ENCODE data around the gene VEGFB. TPM values are rescaled to one million over a fixed set of nuclear protein-coding genes. Genes with fewer than 3 reads are reported as not detected.

VEGFB gene
- total and polyA plus RNA-seq, 2 of the 8 experiments (the other 6 are each of a cell fraction or from before 2014, with no cell fraction given), result 9.3 to 49.6 TPM

DNA sequence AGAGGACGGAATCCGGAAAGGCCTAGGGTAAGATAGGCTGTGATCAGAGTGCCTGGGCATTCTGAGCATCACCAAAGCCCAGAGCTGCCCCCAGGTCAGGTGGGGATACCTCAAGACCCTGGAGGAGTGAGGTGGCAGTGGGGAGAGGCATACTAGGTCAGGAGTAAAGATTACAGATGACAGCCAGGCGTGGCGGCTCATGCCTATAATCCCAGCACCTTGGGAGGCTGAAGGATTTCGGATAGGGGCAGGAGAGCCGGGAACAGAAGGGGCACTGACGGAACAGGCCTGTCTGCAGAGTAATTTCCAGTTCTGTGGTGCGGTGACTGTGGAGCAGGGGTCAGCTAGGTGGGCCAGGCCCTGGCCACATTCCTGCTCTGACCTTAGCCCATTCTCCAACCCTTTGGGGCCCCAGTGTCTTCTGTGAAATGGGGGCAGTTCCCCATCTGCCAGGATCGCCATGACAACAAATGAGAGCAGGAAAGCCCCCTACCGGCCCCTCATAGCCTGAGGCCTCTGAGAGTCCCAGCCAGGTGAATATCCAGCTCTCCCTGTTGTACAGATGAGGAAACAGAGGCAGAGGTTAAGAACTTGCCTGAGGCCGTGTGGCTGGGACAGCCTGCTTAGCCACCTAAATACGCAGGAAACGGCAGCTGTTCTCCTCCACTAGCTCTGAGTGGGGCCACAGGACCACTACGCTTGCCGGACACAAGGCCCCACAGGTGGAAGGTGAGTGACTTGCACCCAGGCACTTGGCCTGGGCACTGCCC is 40.8 kb downstream of the VEGFB start:
- Histone ChIP-seq H2BK5ac (ENCODE audit: low read depth, low read length) (peak overlapping the region; percentile 35; the same call in 1 of the 2 replicates), H3K9ac (replicated peaks in 1 of 4; ENCODE audit: extremely low read depth in 1 of 4, low read depth in 3 of 4, low read length in 3 of 4) (no peak overlapping the region), H4K91ac (replicated peaks; ENCODE audit: insufficient read length, low read length) (no peak overlapping the region), H2BK15ac (ENCODE audit: low read length) (no peak overlapping the region), H3K14ac (ENCODE audit: insufficient read length) (no peak overlapping the region), H2AFZ (ENCODE audit: low read length) (no peak overlapping the region), H3K23me2 (ENCODE audit: low read depth, low read length) (0 out of 2 replicates have a peak, but pooled peaks cover 2% of the 10 kb centered on the region), H3K56ac (replicated peaks; ENCODE audit: insufficient read length, low read depth, low read length) (no peak overlapping the region), H3K36me3 (ENCODE audit: control insufficient read depth in 2 of 4, insufficient read depth in 4 of 4, low read length in 3 of 4) (no peaks in the 10 kb centered on the region; a peak in 1 of 8 replicates), H3K9me3 (ENCODE audit: insufficient read depth in 2 of 2, low read depth in 1 of 2, low read length in 1 of 2) (no peaks in the 10 kb centered on the region), H4K20me1 (replicated peaks in 1 of 2; ENCODE audit: control insufficient read depth in 1 of 2, insufficient read depth in 2 of 2, low read length in 2 of 2) (no peaks in the 10 kb centered on the region), H3K4me2 (ENCODE audit: insufficient read depth in 1 of 2, low read depth in 2 of 2, low read length in 2 of 2) (no peak overlapping the region), H3K18ac (ENCODE audit: extremely low read depth, low read length) (no peak overlapping the region), H2AK5ac (ENCODE audit: low read depth, low read length) (no peak overlapping the region), H2BK120ac (replicated peaks; ENCODE audit: low read depth, low read length) (no peak overlapping the region), H4K8ac (ENCODE audit: extremely low read depth, insufficient read depth, low read length) (no peak overlapping the region), H3K79me2 (ENCODE audit: control insufficient read depth in 1 of 2, insufficient read depth in 2 of 2, low read length in 2 of 2) (0 out of 4 replicates have a peak, but pooled peaks cover 0 to 4% of the 10 kb centered on the region in 2 experiments), H3K4ac (replicated peaks; ENCODE audit: insufficient read length, low read depth, low read length) (no peak overlapping the region), H3K4me1 (replicated peaks in 1 of 4; ENCODE audit: control insufficient read depth in 3 of 4, insufficient read depth in 4 of 4, low read length in 3 of 4) (peaks cover 0 to 5% (median 2%) of the 10 kb centered on the region in 4 experiments; a peak in 1 of 7 replicates), H2BK12ac (ENCODE audit: low read depth, low read length) (no peak overlapping the region), H4K5ac (ENCODE audit: insufficient read length, low read depth, low read length) (no peak overlapping the region), H3K79me1 (ENCODE audit: low read depth, low read length) (no peaks in the 10 kb centered on the region; the same call in 1 of the 2 replicates), H2BK20ac (ENCODE audit: low read length) (no peak overlapping the region), H3K27ac (ENCODE audit: low read depth, low read length) (no peak overlapping the region), H3K4me3 (ENCODE audit: extremely low read depth in 1 of 4, insufficient read depth in 2 of 4, low read depth in 3 of 4, low read length in 4 of 4) (no peak overlapping the region), H3K23ac (ENCODE audit: insufficient read length) (no peak overlapping the region), H3K27me3 (replicated peaks in 1 of 4; ENCODE audit: control insufficient read depth in 3 of 4, extremely low read depth in 1 of 4, insufficient read depth in 3 of 4, low read length in 3 of 4) (no peaks in the 10 kb centered on the region)
- POLR2A ChIA-PET (ENCODE audit: partially characterized antibody), result interaction anchor here (0.6 to 1.8 kb wide), 5 partner anchors 17 to 42 kb away, joined by 3 to 6 read pairs (median 3); partner anchors contain the start of genes PRDX5 and TRMT112
- CTCF ChIA-PET (ENCODE audit: partially characterized antibody), result interaction anchor here (0.6 to 13.7 kb wide), 7 partner anchors 12 to 90 kb away, joined by 3 to 168 read pairs (median 5); partner anchors contain the start of genes CATSPERZ, ESRRA and PLCB3
- no peak for DNase-seq (ENCODE audit: low read depth in 1 of 2, low spot score in 2 of 2)
- WGBS, 2 experiments (ENCODE audit: extremely low coverage in 1 of 2, insufficient coverage in 1 of 2, insufficient read length in 1 of 2, insufficient replicate concordance in 2 of 2, low coverage in 1 of 2, low lambda C conversion rate in 2 of 2, missing lambda C conversion rate in 1 of 2), result 80% methylated on average over 15 of the region's 15 CpGs; no CpG with 5 or more reads in 1 of the 2 experiments
- no peak for FAIRE-seq
- TF ChIP-seq SIRT6 (IDR thresholded peaks at IDR 0.05; ENCODE audit: low read length) (no peak), BRCA1 (IDR thresholded peaks at IDR 0.05; ENCODE audit: low read depth, low read length) (no peak), FOSL1 (IDR thresholded peaks at IDR 0.05; ENCODE audit: insufficient read depth, low read depth, low read length) (no peak), RNF2 (IDR thresholded peaks at IDR 0.05; ENCODE audit: borderline replicate concordance, low read depth, low read length, missing control alignments, poor library complexity, severe bottlenecking) (no peak), TAF7 (optimal IDR thresholded peaks at IDR 0.05; ENCODE audit: borderline replicate concordance, low read depth, low read length) (no peak), GABPA (IDR thresholded peaks at IDR 0.05; ENCODE audit: borderline replicate concordance, insufficient read depth, low read length) (no peak), SIN3A (conservative IDR thresholded peaks at IDR 0.05 in 1 of 2, IDR thresholded peaks at IDR 0.05 in 1 of 2; ENCODE audit: low read depth in 1 of 2, low read length in 2 of 2) (no peak), TEAD4 (IDR thresholded peaks at IDR 0.05; ENCODE audit: low read depth, low read length) (no peak), TCF12 (IDR thresholded peaks at IDR 0.05; ENCODE audit: low read depth, low read length) (no peak)
- TF ChIP-seq, protein P1, sequence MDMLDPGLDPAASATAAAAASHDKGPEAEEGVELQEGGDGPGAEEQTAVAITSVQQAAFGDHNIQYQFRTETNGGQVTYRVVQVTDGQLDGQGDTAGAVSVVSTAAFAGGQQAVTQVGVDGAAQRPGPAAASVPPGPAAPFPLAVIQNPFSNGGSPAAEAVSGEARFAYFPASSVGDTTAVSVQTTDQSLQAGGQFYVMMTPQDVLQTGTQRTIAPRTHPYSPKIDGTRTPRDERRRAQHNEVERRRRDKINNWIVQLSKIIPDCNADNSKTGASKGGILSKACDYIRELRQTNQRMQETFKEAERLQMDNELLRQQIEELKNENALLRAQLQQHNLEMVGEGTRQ (IDR thresholded peaks at IDR 0.05; ENCODE audit: low read length), result no peak

All from H1 (cell line).